ENCODE data around the gene CCDC57. TPM values are rescaled to one million over a fixed set of nuclear protein-coding genes. Genes with fewer than 3 reads are reported as not detected.
"Not testable (repeated sequence)": the region's sequence is repeated elsewhere in the genome, so short reads cannot be mapped to it uniquely, and the experiment has no call there.

The CCDC57 gene
- total RNA-seq, 1 donor from 2014 or later = 79.0 TPM

GRCh38 chr17:82194765-82195164 lies 17.9 kb downstream of the CCDC57 start:
- no peak overlapping the region for H3K4me3 Mint-ChIP-seq (ENCODE audit: low read depth)
- no peak for DNase-seq (ENCODE audit: low spot score, unreplicated experiment)
- no peaks in the 10 kb centered on the region for H3K27me3 Mint-ChIP-seq
- TF ChIP-seq CTCF (IDR thresholded peaks at IDR 0.05; ENCODE audit: unreplicated experiment) = no peak
- H3K4me1 Mint-ChIP-seq (ENCODE audit: low read depth) = no peaks in the 10 kb centered on the region
- peaks cover 21% of the 10 kb centered on the region for H3K36me3 Mint-ChIP-seq (ENCODE audit: insufficient read depth)
- H3K9me3 Mint-ChIP-seq (ENCODE audit: low read depth) = no peaks in the 10 kb centered on the region
- H3K27ac Mint-ChIP-seq = no peak overlapping the region

GRCh38 chr17:82193520-82194220 lies 19.0 kb downstream of the CCDC57 start:
- no peak overlapping the region for H3K4me3 Mint-ChIP-seq (ENCODE audit: low read depth)
- DNase-seq (ENCODE audit: low spot score, unreplicated experiment) = no peak

GRCh38 chr17:82193050-82193449 lies 19.6 kb downstream of the CCDC57 start:
- H3K4me3 Mint-ChIP-seq (ENCODE audit: low read depth); H3K27ac Mint-ChIP-seq; H3K27me3 Mint-ChIP-seq; H3K4me1 Mint-ChIP-seq (ENCODE audit: low read depth); H3K9me3 Mint-ChIP-seq (ENCODE audit: low read depth); DNase-seq (ENCODE audit: low spot score, unreplicated experiment): not testable (repeated sequence)
- peaks cover 15% of the 10 kb centered on the region for H3K36me3 Mint-ChIP-seq (ENCODE audit: insufficient read depth)

More at GRCh38 chr17:82193520-82194220, 19.0 kb downstream of the CCDC57 start:
- H3K27ac Mint-ChIP-seq = no peak overlapping the region
- no peak for TF ChIP-seq CTCF (IDR thresholded peaks at IDR 0.05; ENCODE audit: unreplicated experiment)
- H3K27me3 Mint-ChIP-seq = no peaks in the 10 kb centered on the region
- no peaks in the 10 kb centered on the region for H3K9me3 Mint-ChIP-seq (ENCODE audit: low read depth)
- peaks cover 19% of the 10 kb centered on the region for H3K36me3 Mint-ChIP-seq (ENCODE audit: insufficient read depth)
- H3K4me1 Mint-ChIP-seq (ENCODE audit: low read depth) = no peaks in the 10 kb centered on the region

GRCh38 chr17:82188001-82188961 lies 24.4 kb downstream of the CCDC57 start:
- H3K27ac Mint-ChIP-seq = no peak overlapping the region
- no peak for TF ChIP-seq CTCF (IDR thresholded peaks at IDR 0.05; ENCODE audit: unreplicated experiment)
- no peaks in the 10 kb centered on the region for H3K27me3 Mint-ChIP-seq
- H3K4me3 Mint-ChIP-seq (ENCODE audit: low read depth) = no peak overlapping the region
- DNase-seq (ENCODE audit: low spot score, unreplicated experiment) = no peak
- peaks cover 10% of the 10 kb centered on the region for H3K36me3 Mint-ChIP-seq (ENCODE audit: insufficient read depth)
- H3K9me3 Mint-ChIP-seq (ENCODE audit: low read depth) = no peaks in the 10 kb centered on the region
- H3K4me1 Mint-ChIP-seq (ENCODE audit: low read depth) = no peaks in the 10 kb centered on the region

GRCh38 chr17:82187500-82187899 lies 25.1 kb downstream of the CCDC57 start:
- Mint-ChIP-seq H3K4me1 (ENCODE audit: low read depth) (no peaks in the 10 kb centered on the region), H3K27ac (no peak overlapping the region), H3K4me3 (ENCODE audit: low read depth) (no peak overlapping the region), H3K27me3 (no peaks in the 10 kb centered on the region), H3K9me3 (ENCODE audit: low read depth) (no peaks in the 10 kb centered on the region), H3K36me3 (ENCODE audit: insufficient read depth) (peaks cover 6% of the 10 kb centered on the region)
- no peak for TF ChIP-seq CTCF (IDR thresholded peaks at IDR 0.05; ENCODE audit: unreplicated experiment)
- no peak for DNase-seq (ENCODE audit: low spot score, unreplicated experiment)

Data from progenitor cell of endocrine pancreas (in vitro differentiated cells).